GM12878 (cell line): ENCODE results near the gene SLC22A23. TPM values are rescaled to one million over a fixed set of nuclear protein-coding genes. Genes with fewer than 3 reads are reported as not detected.
A peak's percentile ranks its signal among the peaks of the same experiment; 100 is the strongest.

Experiments used
- BRCA1 ChIP-seq: IDR thresholded peaks from 2 replicates; pipeline ENCODE4 v1.6.1; 2011; ENCODE audit warnings: low read depth, low read length, improper control_type of control experiment
- CBX3 ChIP-seq: fragments of 200-600 bp; sonication (generic); IDR thresholded peaks from 2 replicates; pipeline ENCODE4 v1.6.1; 2016; ENCODE audit warnings: low read depth, borderline replicate concordance
- CHD2 ChIP-seq: IDR thresholded peaks from 2 replicates; pipeline ENCODE4 v1.6.1; 2011; ENCODE audit warnings: low read depth, low read length, improper control_type of control experiment, borderline replicate concordance
- ETV6 ChIP-seq, 2 experiments: fragments of 450-650 bp in 1 of 2; IDR thresholded peaks in 1 of 2; conservative IDR thresholded peaks in 1 of 2; 2 replicates each; pipeline ENCODE4 v1.6.1; 2014; ENCODE audit warnings: antibody characterized with exemption in 1 of 2, borderline replicate concordance in 1 of 2, low read depth in 1 of 2, mild to moderate bottlenecking in 1 of 2, moderate library complexity in 1 of 2
- IKZF1 ChIP-seq: fragments of 450-650 bp; conservative IDR thresholded peaks from 2 replicates; pipeline ENCODE4 v1.6.1; 2017; ENCODE audit warnings: antibody characterized with exemption, mild to moderate bottlenecking
- KLF5 ChIP-seq: fragments of 450-650 bp; IDR thresholded peaks from 2 replicates; pipeline ENCODE4 v1.6.1; 2014; ENCODE audit warnings: mild to moderate bottlenecking; ENCODE audit not compliant: partially characterized antibody
- NFIC ChIP-seq: IDR thresholded peaks from 2 replicates; pipeline ENCODE4 v1.6.1; 2012; ENCODE audit warnings: low read depth, mild to moderate bottlenecking, inconsistent platforms, low read length, moderate library complexity
- NFYA ChIP-seq: IDR thresholded peaks from 2 replicates; pipeline ENCODE4 v1.6.1; 2011; ENCODE audit warnings: low read depth, mild to moderate bottlenecking, low read length, improper control_type of control experiment, borderline replicate concordance
- POLR2A ChIP-seq: IDR thresholded peaks from 2 replicates; pipeline ENCODE4 v1.6.1; 2011; ENCODE audit warnings: low read depth, mild to moderate bottlenecking, low read length
- RUNX3 ChIP-seq: IDR thresholded peaks from 2 replicates; pipeline ENCODE4 v1.6.1; 2012; ENCODE audit warnings: low read length, inconsistent platforms
- SMAD5 ChIP-seq: IDR thresholded peaks from 2 replicates; pipeline ENCODE4 v1.6.1; 2016; ENCODE audit warnings: antibody characterized with exemption, low read depth
- TCF3 ChIP-seq: IDR thresholded peaks from 2 replicates; pipeline ENCODE4 v1.6.1; 2012; ENCODE audit warnings: low read depth, mild to moderate bottlenecking, low read length, borderline replicate concordance; ENCODE audit not compliant: insufficient read depth
- WRNIP1 ChIP-seq: IDR thresholded peaks from 2 replicates; pipeline ENCODE4 v1.6.1; 2011; ENCODE audit warnings: low read depth, low read length, improper control_type of control experiment, borderline replicate concordance
- YY1 ChIP-seq: IDR thresholded peaks from 2 replicates; pipeline ENCODE4 v1.6.1; 2011; ENCODE audit warnings: low read depth, mild to moderate bottlenecking, low read length
- ZNF217 ChIP-seq: fragments of 450-650 bp; IDR thresholded peaks from 2 replicates; pipeline ENCODE4 v1.6.1; 2017; ENCODE audit warnings: antibody characterized with exemption, mild to moderate bottlenecking
- ZNF24 ChIP-seq: fragments of 450-650 bp; IDR thresholded peaks from 2 replicates; pipeline ENCODE4 v1.6.1; 2017; ENCODE audit warnings: antibody characterized with exemption, mild to moderate bottlenecking
- polyA plus RNA-seq, 11 experiments: library from polyadenylated mRNA; depleted of rRNA in 4 of 11; unstranded in 6 of 11; stranded (reverse) in 5 of 11; fragments of >200 nt; fragmentation: Nextera tagmentation in 4 of 11; fragmentation: Illumina TruSeq in 1 of 11; extraction: Ambion mirVana in 4 of 11; extraction: Trizol in 1 of 11; gene quantifications; 1 replicate in 1 of 11; 2 replicates in 10 of 11; pipeline versions ENCODE4 v1.2.1 to v1.2.3, GENCODE V29; 2011 to 2016; ENCODE audit warnings: inconsistent platforms in 2 of 11, missing spikeins in 2 of 11, low read depth in 1 of 11
- total RNA-seq, 4 experiments: library from RNA; depleted of rRNA in 3 of 4; stranded (reverse); fragments of >200 nt in 3 of 4; fragmentation: Illumina TruSeq in 1 of 4; extraction: Trizol in 1 of 4; gene quantifications; 2 replicates each; pipeline versions ENCODE4 v1.2.1 to v1.2.3, GENCODE V29; 2013 to 2021
- TF ChIP-seq, protein P1 (sequence below), 3 experiments: IDR thresholded peaks in 2 of 3; conservative IDR thresholded peaks in 1 of 3; 2 replicates each; pipeline ENCODE4 v1.5.1; 2011; ENCODE audit warnings: low read depth in 3 of 3, low read length in 3 of 3, mild to moderate bottlenecking in 3 of 3, control low read depth in 2 of 3, moderate library complexity in 2 of 3, inconsistent platforms in 1 of 3, mixed read lengths in 1 of 3; ENCODE audit not compliant: control insufficient read depth in 2 of 3, insufficient read depth in 1 of 3; ENCODE audit errors: extremely low read depth in 1 of 3
- TF ChIP-seq, protein P2 (sequence below): fragments of 450-650 bp; IDR thresholded peaks from 2 replicates; pipeline ENCODE4 v1.6.1; 2017; ENCODE audit warnings: mild to moderate bottlenecking, low read depth, inconsistent platforms; ENCODE audit not compliant: poor library complexity, severe bottlenecking
- TF ChIP-seq, protein P3 (sequence below): fragments of 450-650 bp; IDR thresholded peaks from 2 replicates; pipeline ENCODE4 v1.6.1; 2017; ENCODE audit warnings: antibody characterized with exemption, mild to moderate bottlenecking, moderate library complexity
- TF ChIP-seq, protein P4 (sequence below): fragments of 450-650 bp; conservative IDR thresholded peaks from 2 replicates; pipeline ENCODE4 v1.6.1; 2017; ENCODE audit warnings: mild to moderate bottlenecking, moderate library complexity
- TF ChIP-seq, protein P5 (sequence below): IDR thresholded peaks from 2 replicates; pipeline ENCODE4 v1.6.1; 2012; ENCODE audit warnings: low read depth, low read length, improper control_type of control experiment

Gene SLC22A23
- total and polyA plus RNA-seq, 10 of the 15 experiments (the other 5 are each of a cell fraction or from before 2014, with no cell fraction given) = 0.20 to 2.4 (median 0.74) TPM

DNA sequence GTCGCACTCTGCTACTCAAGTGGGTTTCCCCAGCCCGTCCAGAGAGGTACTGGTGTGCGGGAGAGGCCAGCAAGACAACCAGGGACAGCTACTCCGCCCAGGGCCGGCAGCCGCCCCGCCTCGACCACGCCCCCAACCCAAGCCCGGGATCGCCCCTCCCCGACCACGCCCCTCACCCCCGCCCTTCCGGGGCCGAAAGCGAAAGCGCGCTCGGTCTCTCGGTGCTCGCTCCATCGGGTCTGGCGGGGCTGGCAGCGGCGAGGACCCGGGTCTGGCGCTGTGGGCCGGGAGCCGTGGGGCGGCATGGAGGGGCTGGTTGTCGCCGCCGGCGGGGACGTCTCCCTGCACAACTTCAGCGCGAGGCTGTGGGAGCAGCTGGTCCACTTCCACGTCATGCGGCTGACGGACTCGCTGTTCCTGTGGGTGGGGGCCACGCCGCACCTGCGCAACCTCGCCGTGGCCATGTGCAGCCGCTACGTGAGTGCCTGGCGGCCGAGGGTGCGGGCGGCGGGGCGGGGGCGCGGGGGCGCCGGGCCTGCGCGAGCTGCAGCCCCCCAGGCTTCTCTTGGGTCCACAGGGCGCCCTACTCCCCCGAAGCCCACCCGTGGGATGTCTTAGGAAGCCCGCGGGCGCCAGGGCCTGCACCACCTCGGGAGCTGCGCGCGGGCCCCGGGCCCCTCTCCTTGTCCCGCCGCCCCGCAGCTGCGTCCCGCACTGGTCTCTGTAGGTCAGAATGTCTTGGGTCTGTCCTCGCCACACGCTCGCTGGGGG is 197.9 kb downstream of the SLC22A23 start, which contains the start of gene PSMG4 (continued):
- TF ChIP-seq, protein P1, sequence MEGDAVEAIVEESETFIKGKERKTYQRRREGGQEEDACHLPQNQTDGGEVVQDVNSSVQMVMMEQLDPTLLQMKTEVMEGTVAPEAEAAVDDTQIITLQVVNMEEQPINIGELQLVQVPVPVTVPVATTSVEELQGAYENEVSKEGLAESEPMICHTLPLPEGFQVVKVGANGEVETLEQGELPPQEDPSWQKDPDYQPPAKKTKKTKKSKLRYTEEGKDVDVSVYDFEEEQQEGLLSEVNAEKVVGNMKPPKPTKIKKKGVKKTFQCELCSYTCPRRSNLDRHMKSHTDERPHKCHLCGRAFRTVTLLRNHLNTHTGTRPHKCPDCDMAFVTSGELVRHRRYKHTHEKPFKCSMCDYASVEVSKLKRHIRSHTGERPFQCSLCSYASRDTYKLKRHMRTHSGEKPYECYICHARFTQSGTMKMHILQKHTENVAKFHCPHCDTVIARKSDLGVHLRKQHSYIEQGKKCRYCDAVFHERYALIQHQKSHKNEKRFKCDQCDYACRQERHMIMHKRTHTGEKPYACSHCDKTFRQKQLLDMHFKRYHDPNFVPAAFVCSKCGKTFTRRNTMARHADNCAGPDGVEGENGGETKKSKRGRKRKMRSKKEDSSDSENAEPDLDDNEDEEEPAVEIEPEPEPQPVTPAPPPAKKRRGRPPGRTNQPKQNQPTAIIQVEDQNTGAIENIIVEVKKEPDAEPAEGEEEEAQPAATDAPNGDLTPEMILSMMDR (IDR thresholded peaks at IDR 0.05 in 2 of 3, conservative IDR thresholded peaks at IDR 0.05 in 1 of 3; ENCODE audit: control insufficient read depth in 2 of 3, extremely low read depth in 1 of 3, insufficient read depth in 1 of 3, low read depth in 3 of 3, low read length in 3 of 3) = 0 out of 6 replicates have a peak, but pooled peaks of 1 of the 3 experiments have one; percentile 5
- TF ChIP-seq CHD2 (no peak), BRCA1 (no peak), TCF3 (peak; percentile 71; the same call in 1 of the 2 replicates), ZNF217 (no peak), NFIC (no peak), RUNX3 (no peak; the same call in 1 of the 2 replicates), WRNIP1 (no peak), NFYA (no peak), ETV6 (conservative IDR thresholded peaks at IDR 0.05 in 1 of 2, IDR thresholded peaks at IDR 0.05 in 1 of 2; ENCODE audit: borderline replicate concordance in 1 of 2, low read depth in 1 of 2) (no peak), SMAD5 (no peak), CBX3 (no peak), ZNF24 (peak; percentile 56; the same call in 1 of the 2 replicates), POLR2A (peak; percentile 92), KLF5 (no peak), YY1 (peak; percentile 82), IKZF1 (peak; percentile 80)
- TF ChIP-seq, protein P2, sequence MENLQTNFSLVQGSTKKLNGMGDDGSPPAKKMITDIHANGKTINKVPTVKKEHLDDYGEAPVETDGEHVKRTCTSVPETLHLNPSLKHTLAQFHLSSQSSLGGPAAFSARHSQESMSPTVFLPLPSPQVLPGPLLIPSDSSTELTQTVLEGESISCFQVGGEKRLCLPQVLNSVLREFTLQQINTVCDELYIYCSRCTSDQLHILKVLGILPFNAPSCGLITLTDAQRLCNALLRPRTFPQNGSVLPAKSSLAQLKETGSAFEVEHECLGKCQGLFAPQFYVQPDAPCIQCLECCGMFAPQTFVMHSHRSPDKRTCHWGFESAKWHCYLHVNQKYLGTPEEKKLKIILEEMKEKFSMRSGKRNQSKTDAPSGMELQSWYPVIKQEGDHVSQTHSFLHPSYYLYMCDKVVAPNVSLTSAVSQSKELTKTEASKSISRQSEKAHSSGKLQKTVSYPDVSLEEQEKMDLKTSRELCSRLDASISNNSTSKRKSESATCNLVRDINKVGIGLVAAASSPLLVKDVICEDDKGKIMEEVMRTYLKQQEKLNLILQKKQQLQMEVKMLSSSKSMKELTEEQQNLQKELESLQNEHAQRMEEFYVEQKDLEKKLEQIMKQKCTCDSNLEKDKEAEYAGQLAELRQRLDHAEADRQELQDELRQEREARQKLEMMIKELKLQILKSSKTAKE = no peak
- TF ChIP-seq, protein P3, sequence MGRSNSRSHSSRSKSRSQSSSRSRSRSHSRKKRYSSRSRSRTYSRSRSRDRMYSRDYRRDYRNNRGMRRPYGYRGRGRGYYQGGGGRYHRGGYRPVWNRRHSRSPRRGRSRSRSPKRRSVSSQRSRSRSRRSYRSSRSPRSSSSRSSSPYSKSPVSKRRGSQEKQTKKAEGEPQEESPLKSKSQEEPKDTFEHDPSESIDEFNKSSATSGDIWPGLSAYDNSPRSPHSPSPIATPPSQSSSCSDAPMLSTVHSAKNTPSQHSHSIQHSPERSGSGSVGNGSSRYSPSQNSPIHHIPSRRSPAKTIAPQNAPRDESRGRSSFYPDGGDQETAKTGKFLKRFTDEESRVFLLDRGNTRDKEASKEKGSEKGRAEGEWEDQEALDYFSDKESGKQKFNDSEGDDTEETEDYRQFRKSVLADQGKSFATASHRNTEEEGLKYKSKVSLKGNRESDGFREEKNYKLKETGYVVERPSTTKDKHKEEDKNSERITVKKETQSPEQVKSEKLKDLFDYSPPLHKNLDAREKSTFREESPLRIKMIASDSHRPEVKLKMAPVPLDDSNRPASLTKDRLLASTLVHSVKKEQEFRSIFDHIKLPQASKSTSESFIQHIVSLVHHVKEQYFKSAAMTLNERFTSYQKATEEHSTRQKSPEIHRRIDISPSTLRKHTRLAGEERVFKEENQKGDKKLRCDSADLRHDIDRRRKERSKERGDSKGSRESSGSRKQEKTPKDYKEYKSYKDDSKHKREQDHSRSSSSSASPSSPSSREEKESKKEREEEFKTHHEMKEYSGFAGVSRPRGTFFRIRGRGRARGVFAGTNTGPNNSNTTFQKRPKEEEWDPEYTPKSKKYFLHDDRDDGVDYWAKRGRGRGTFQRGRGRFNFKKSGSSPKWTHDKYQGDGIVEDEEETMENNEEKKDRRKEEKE = no peak
- TF ChIP-seq, protein P4, sequence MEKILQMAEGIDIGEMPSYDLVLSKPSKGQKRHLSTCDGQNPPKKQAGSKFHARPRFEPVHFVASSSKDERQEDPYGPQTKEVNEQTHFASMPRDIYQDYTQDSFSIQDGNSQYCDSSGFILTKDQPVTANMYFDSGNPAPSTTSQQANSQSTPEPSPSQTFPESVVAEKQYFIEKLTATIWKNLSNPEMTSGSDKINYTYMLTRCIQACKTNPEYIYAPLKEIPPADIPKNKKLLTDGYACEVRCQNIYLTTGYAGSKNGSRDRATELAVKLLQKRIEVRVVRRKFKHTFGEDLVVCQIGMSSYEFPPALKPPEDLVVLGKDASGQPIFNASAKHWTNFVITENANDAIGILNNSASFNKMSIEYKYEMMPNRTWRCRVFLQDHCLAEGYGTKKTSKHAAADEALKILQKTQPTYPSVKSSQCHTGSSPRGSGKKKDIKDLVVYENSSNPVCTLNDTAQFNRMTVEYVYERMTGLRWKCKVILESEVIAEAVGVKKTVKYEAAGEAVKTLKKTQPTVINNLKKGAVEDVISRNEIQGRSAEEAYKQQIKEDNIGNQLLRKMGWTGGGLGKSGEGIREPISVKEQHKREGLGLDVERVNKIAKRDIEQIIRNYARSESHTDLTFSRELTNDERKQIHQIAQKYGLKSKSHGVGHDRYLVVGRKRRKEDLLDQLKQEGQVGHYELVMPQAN = peak; percentile 89
- TF ChIP-seq, protein P5, sequence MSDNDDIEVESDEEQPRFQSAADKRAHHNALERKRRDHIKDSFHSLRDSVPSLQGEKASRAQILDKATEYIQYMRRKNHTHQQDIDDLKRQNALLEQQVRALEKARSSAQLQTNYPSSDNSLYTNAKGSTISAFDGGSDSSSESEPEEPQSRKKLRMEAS = peak; percentile 74
